GM13977 (cell line): ENCODE results near the gene YBEY.
A peak's percentile ranks its signal among the peaks of the same experiment; 100 is the strongest.

Experiments
- DNase-seq: peaks from one replicate; pipeline ENCODE4 v3.0.0; 2012; ENCODE audit warnings: low spot score
- in situ Hi-C: fragments of 300-500 bp; cut with MboI; formaldehyde crosslinking; loops from one replicate; pipeline ENCODE4 v1.12.0; 2022; ENCODE audit warnings: low sequenced_read_pairs, low pct_unique_long_range_greater_than_20kb, mixed read lengths, inconsistent platforms; ENCODE audit not compliant: unreplicated experiment
- TF ChIP-seq, protein P1 (sequence below): IDR thresholded peaks from 2 replicates; pipeline ENCODE4 v1.5.1; 2012; ENCODE audit warnings: mild to moderate bottlenecking, control low read depth; ENCODE audit not compliant: insufficient read depth; ENCODE audit errors: extremely low read depth, missing control alignments

The YBEY gene

DNA sequence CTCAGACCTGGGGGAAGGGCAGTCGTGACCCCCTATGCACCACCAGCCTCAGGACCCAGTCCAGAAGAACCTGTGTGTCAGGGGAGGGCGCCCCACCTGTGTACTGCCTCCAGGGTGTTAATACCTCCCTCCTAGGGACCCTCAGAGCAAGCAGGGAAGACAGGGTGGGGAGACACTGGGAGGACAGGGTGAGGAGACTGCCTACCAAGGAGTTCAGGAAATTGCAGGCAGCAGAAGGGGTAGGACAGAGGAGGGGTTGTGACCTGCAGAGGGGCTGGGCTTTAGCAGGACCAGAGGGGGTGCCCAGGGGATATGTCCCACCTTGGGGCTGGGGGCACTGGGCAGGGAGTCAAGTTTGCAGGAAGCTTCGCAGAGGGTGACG lies 32.3 kb downstream of the YBEY start:
- TF ChIP-seq, protein P1, sequence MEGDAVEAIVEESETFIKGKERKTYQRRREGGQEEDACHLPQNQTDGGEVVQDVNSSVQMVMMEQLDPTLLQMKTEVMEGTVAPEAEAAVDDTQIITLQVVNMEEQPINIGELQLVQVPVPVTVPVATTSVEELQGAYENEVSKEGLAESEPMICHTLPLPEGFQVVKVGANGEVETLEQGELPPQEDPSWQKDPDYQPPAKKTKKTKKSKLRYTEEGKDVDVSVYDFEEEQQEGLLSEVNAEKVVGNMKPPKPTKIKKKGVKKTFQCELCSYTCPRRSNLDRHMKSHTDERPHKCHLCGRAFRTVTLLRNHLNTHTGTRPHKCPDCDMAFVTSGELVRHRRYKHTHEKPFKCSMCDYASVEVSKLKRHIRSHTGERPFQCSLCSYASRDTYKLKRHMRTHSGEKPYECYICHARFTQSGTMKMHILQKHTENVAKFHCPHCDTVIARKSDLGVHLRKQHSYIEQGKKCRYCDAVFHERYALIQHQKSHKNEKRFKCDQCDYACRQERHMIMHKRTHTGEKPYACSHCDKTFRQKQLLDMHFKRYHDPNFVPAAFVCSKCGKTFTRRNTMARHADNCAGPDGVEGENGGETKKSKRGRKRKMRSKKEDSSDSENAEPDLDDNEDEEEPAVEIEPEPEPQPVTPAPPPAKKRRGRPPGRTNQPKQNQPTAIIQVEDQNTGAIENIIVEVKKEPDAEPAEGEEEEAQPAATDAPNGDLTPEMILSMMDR: no peak
- DNase-seq: no peak
- in situ Hi-C loops: no loop called here

DNA sequence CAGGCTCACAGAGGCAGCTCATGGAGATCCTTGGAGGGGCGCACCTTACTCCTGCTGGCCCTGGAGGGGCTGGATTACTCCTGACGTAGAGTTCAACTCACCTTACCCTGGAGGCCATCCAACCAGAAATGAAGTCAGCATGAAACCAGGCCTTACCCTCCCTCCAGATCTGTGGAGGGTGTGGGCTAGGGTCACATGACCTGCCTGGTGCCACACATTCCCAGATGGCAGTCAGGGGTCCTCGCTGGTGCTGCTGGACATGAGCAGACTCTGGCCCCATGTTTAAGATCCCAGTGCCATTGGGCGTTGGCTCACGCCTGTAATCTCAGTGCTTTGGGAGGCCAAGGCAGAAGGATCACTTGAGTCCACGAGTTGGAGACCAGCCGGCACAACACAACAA lies 33.0 kb downstream of the YBEY start:
- TF ChIP-seq, protein P1: no peak
- no peak for DNase-seq
- in situ Hi-C loops: no loop called here

DNA sequence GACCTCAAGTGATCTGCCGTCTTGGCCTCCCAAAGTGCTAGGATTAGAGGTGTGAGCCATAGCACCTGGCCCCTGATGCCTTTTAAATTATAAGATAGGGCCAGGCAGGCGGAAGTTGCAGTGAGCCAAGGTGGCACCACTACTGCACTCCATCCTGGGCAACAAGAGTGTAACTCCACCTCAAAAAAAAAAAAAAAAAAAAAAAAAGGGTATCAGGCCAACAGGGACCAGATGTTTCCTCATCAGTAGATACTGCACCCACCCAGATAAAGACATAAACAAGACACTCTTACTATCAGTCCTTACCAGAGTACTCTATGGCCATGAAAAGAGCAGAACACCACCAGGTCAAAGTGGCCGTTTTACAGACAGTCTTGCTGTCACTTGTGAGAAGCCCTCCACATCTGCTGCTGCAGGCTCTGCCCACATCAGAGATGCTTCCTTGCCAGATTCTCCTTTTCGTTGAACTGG lies 34.2 kb downstream of the YBEY start:
- in situ Hi-C loops: no loop called here
- peak; percentile 15 for DNase-seq
- TF ChIP-seq, protein P1: no peak

DNA sequence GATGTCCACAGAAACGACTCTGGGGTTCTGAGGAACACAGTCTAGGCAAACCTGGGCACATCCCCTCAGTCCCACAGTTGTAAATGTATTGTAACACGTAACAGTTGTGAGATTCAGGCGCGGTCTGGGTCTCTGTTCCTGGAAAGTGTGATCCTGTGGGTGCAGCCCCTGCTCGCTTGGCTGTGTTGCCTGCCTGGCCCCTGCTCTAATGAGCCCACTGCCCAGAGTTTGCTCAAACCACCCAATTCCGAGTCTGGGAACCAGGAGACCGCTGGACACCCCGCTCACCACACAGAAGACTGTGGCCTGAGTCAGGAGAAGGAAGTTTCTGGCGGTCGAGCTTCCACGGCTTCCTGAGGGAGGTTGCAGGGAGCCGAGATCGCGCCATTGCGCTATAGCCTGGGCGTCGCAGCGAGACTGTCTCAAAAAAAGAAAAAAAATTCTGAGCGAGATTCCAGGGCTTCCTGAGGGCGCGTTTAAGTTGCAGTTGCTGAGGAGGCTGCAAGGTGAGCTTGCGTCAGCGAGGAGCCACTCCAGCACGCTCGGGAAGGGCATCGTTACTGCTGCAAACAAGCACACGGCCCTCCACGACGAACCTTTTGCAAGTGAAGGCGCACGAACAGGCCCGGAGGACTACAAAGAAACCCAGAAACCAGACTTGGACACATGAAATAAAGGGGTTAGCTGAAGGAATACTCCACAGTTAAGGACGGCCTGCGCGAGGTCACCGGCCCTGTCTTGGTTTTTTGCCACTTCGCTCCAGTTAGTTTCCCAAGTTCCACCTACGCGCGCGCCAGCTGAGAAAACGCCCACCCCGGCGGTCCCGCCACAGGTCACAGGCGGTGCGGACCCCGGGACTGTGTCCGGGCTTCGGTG lies 36.4 kb downstream of the YBEY start:
- in situ Hi-C loops: no loop called here
- DNase-seq: no peak
- TF ChIP-seq, protein P1: no peak

DNA sequence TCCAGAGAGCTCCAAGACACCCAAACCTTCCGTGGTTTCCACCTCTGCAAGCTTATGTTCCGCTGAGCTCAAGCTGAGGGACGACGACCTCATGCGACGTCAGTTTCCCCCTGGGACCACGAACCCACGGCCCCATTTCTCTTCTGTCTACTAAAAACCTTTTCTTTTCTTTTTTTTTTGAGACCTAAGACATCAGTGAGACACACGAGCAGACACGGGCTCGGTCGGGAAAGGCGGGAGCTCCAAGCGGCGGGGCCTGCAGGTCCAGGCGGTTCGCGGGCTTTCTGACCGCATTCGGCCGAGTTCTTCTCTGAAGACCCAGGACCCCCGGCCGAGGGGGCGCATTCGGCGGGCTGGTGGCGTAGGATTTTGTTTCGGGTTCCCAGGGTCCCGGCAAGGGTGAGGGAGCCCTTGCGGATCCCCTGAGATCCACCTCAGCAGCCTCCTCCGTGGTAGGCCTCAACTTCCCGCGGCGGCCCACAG lies 37.1 kb downstream of the YBEY start:
- in situ Hi-C loops: no loop called here
- no peak for DNase-seq
- TF ChIP-seq, protein P1: no peak

DNA sequence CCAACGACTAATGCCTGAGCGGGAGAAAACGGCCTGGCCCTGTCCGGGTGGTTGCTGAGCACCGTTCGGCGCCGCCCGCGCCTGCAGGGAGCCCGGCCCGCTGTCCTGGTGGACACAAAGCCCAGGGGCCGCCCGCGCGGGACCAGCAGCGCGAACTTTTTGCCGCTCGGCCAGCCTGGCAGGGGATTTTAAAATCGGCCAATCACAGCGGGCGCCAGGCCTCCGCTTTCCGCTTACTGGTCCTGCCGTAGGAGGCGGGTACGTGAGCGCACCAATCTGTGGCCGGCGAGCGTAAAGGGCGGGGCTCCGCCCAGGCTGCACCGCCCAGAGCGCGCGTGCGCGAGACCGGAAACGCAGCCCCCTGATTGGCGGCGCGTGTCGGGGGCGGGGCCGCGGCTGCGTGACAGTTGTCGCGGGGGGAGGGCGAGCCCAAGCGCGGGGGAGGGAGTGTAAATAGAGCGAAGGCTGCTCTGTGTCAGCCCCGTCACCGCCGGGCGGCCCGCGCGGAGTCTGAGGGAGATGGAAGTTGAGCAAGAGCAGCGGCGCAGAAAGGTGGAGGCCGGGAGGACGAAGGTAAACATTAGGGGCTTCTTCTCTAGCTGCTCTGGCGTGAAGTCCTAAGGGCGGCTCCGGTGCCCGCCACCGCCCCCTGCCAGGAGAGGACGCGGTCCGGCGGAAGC lies 37.7 kb downstream of the YBEY start, which contains the start of the genes C21orf58 and PCNT:
C21orf58 (minus strand) TSS at position 161 of the 680 bp plus-strand sequence. CDS start 1,132 bp downstream, outside the sequence.
PCNT (plus strand) TSS at position 447 of the 680 bp plus-strand sequence; CDS start at position 520, 73 bp downstream.
- in situ Hi-C loops: no loop called here
- TF ChIP-seq, protein P1: no peak
- peak; percentile 99 for DNase-seq
